Lower lobe of right lung (tissue), 2 donors: ENCODE results near the gene KLHL14. TPM values are rescaled to one million over a fixed set of nuclear protein-coding genes. Genes with fewer than 3 reads are reported as not detected.

Experiments
- ATAC-seq, 2 donors: fragments of 200-7000 bp; cut with Tn5 transposase; one replicate each; pipeline ENCODE4 v1.9.1; 2020 to 2022; ENCODE audit warnings: mild to moderate bottlenecking in 2 of 2, moderate library complexity in 2 of 2
- DNase-seq: peaks from one replicate; pipeline ENCODE4 v3.0.0-alpha.2; 2020
- H3K27ac ChIP-seq: fragments of 200-600 bp; one replicate; pipeline ENCODE4 v1.8.0; 2022
- H3K27me3 ChIP-seq: fragments of 200-600 bp; one replicate; pipeline ENCODE4 v1.8.0; 2022; ENCODE audit warnings: low read depth
- H3K36me3 ChIP-seq: fragments of 200-600 bp; one replicate; pipeline ENCODE4 v1.8.0; 2022; ENCODE audit warnings: mild to moderate bottlenecking
- H3K4me1 ChIP-seq: fragments of 200-600 bp; one replicate; pipeline ENCODE4 v1.8.0; 2022
- H3K4me3 ChIP-seq: fragments of 200-600 bp; one replicate; pipeline ENCODE4 v1.8.0; 2022; ENCODE audit warnings: mild to moderate bottlenecking
- H3K9me3 ChIP-seq: fragments of 200-600 bp; one replicate; pipeline ENCODE4 v1.8.0; 2022
- intact Hi-C: fragments of 100-400 bp; cut with DNase I; formaldehyde crosslinking; loops from one replicate; pipeline ENCODE4 v1.11.0; 2022
- total RNA-seq: library from RNA; stranded (reverse); fragmentation: NEBNext Ultra II Directional; extraction: Animal tissue kit (Norgen Biotek cat#: 25700); gene quantifications from one replicate; pipeline ENCODE4 v1.2.1, GENCODE V29; 2021
- TF ChIP-seq, protein P1 (sequence below): fragments of 200-600 bp; IDR thresholded peaks from one replicate; pipeline ENCODE4 v1.8.0; 2022; ENCODE audit warnings: antibody characterized with exemption, mild to moderate bottlenecking
- donor health status: DM: no; HTN: yes; CAD: no; lungs with severe emphysema.

Gene KLHL14
- total RNA-seq, 1 donor from 2014 or later = 0.24 TPM

GRCh38 chr18:32698153-32698552 lies 74.7 kb downstream of the KLHL14 start:
- Histone ChIP-seq H3K9me3 (no peaks in the 10 kb centered on the region), H3K4me1 (no peaks in the 10 kb centered on the region), H3K36me3 (no peaks in the 10 kb centered on the region), H3K27ac (no peak overlapping the region), H3K4me3 (no peak overlapping the region), H3K27me3 (no peaks in the 10 kb centered on the region)
- TF ChIP-seq, protein P1, sequence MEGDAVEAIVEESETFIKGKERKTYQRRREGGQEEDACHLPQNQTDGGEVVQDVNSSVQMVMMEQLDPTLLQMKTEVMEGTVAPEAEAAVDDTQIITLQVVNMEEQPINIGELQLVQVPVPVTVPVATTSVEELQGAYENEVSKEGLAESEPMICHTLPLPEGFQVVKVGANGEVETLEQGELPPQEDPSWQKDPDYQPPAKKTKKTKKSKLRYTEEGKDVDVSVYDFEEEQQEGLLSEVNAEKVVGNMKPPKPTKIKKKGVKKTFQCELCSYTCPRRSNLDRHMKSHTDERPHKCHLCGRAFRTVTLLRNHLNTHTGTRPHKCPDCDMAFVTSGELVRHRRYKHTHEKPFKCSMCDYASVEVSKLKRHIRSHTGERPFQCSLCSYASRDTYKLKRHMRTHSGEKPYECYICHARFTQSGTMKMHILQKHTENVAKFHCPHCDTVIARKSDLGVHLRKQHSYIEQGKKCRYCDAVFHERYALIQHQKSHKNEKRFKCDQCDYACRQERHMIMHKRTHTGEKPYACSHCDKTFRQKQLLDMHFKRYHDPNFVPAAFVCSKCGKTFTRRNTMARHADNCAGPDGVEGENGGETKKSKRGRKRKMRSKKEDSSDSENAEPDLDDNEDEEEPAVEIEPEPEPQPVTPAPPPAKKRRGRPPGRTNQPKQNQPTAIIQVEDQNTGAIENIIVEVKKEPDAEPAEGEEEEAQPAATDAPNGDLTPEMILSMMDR = no peak
- ATAC-seq = no peak
- no peak for DNase-seq
- intact Hi-C loops = no loop called here

DNA sequence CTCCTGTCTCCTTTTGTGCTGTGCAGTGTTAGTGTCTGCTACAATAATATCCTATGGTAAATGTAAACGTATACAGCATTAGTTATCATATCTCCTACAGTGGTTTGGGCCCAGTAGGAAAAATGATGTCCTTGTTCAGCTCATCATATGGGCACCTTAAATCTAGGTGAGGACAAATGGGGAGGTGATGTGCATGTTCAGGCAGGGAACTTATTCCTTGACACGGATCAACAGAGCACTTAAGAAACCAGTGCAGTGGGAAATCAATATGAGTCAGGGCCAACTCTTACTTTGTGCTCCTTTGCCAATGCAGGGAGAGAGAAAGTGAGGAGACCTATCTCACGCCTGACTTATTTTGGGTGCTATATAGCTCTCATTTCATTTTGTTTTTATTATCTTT lies 76.4 kb downstream of the KLHL14 start:
- no peak for ATAC-seq
- no peaks in the 10 kb centered on the region for H3K9me3 ChIP-seq
- no peaks in the 10 kb centered on the region for H3K36me3 ChIP-seq
- no peak for DNase-seq
- no peak overlapping the region for H3K4me3 ChIP-seq
- TF ChIP-seq, protein P1 = no peak
- intact Hi-C loops = no loop called here
- no peaks in the 10 kb centered on the region for H3K4me1 ChIP-seq
- H3K27ac ChIP-seq = no peak overlapping the region
- H3K27me3 ChIP-seq = no peaks in the 10 kb centered on the region

DNA sequence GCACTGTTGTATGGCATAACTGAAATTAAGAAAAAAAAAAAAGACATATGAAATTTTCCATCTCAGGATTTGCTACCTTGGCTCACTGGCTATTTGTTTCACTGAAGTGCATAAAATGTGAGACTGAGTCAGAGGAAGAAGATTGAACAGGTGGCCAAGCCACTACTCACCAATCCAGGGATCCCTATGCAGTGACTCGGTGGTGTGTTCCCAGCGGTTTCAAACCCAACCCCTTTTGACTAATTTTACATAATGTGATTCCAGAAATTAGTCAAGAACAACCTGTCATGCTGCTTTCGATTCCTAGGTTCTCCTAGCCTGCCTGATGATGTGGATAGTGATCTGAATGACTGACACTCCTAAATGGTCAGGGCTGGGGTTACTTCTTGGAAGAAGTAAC lies 77.3 kb downstream of the KLHL14 start:
- no peak overlapping the region for H3K4me3 ChIP-seq
- no peaks in the 10 kb centered on the region for H3K9me3 ChIP-seq
- no peaks in the 10 kb centered on the region for H3K4me1 ChIP-seq
- H3K36me3 ChIP-seq = no peaks in the 10 kb centered on the region
- TF ChIP-seq, protein P1 = no peak
- intact Hi-C loops = no loop called here
- no peak overlapping the region for H3K27ac ChIP-seq
- no peak for ATAC-seq
- DNase-seq = no peak
- H3K27me3 ChIP-seq = no peaks in the 10 kb centered on the region

DNA sequence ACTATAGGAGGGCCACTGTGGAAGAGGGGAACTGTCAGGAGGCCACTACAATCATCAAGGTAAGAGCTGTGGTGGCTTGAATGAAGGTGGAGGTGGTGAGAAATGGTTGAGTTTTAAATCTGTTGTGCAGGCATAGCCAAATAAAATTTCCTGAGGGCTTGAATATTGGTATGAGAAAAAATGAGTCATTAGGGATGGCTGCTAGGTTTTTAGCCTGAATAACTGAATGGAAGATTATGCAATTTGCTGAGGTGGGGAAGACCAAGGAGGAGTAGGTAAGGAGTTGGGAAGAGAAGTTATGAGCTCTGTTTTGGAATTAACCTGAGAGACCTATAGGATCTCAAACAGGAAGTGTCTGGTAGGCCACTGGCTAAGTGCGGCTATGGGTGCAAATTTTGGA lies 84.0 kb downstream of the KLHL14 start:
- TF ChIP-seq, protein P1 = no peak
- DNase-seq (no peak), ATAC-seq (no peak)
- H3K4me3 ChIP-seq = no peak overlapping the region
- H3K4me1 ChIP-seq = no peaks in the 10 kb centered on the region
- intact Hi-C loops = no loop called here
- no peaks in the 10 kb centered on the region for H3K27me3 ChIP-seq
- no peaks in the 10 kb centered on the region for H3K9me3 ChIP-seq
- H3K27ac ChIP-seq = no peak overlapping the region
- no peaks in the 10 kb centered on the region for H3K36me3 ChIP-seq

DNA sequence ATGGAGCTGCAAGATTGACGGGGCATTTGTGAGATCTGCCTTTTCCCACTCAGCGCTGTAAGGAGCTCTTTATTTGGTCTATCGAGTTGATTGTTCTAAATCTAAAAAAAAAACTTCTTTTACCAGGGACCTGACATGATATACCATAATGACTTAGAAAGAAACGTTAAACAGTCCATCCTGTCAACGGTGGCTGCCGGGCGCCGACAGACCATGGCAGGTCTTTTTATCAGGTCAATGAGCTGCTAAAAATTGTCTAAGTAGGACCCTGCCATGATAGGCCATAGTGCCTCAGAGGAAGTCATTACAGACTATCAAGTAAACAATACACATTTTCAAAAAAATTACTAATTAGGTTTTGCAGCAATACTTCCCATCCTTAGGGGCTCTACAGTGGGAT lies 87.9 kb downstream of the KLHL14 start:
- H3K9me3 ChIP-seq = no peaks in the 10 kb centered on the region
- TF ChIP-seq, protein P1 = no peak
- no peak overlapping the region for H3K4me3 ChIP-seq
- H3K27me3 ChIP-seq = no peaks in the 10 kb centered on the region
- DNase-seq = no peak
- ATAC-seq = no peak
- intact Hi-C loops = no loop called here
- H3K4me1 ChIP-seq = no peaks in the 10 kb centered on the region
- H3K36me3 ChIP-seq = no peaks in the 10 kb centered on the region
- no peak overlapping the region for H3K27ac ChIP-seq

GRCh38 chr18:32684096-32684495 lies 88.7 kb downstream of the KLHL14 start:
- Histone ChIP-seq H3K4me3 (no peak overlapping the region), H3K27me3 (no peaks in the 10 kb centered on the region), H3K4me1 (no peaks in the 10 kb centered on the region), H3K27ac (no peak overlapping the region), H3K36me3 (no peaks in the 10 kb centered on the region), H3K9me3 (no peaks in the 10 kb centered on the region)
- DNase-seq (no peak), ATAC-seq (no peak)
- TF ChIP-seq, protein P1 = no peak
- intact Hi-C loops = no loop called here
